Smooth muscle cell (in vitro differentiated cells): ENCODE measurements around the gene RER1. TPM values are rescaled to one million over a fixed set of nuclear protein-coding genes. Genes with fewer than 3 reads are reported as not detected.

Experiments used
- DNase-seq: peaks from one replicate; lab custom pipeline; 2025; ENCODE audit not compliant: unreplicated experiment; lab: John Stamatoyannopoulos, UW
- H2AFZ ChIP-seq: fragments of 200-600 bp; sonication (generic); 2 replicates; pipeline ENCODE4 v1.6.0; 2016; ENCODE audit warnings: antibody characterized with exemption, low read depth, mild to moderate bottlenecking
- H3F3A ChIP-seq: fragments of 200-600 bp; sonication (generic); 2 replicates; pipeline ENCODE4 v1.6.0; 2017; ENCODE audit warnings: antibody characterized with exemption, low read depth
- H3K27ac ChIP-seq: fragments of 200-600 bp; sonication (generic); 2 replicates; pipeline ENCODE4 v1.5.1; 2016; ENCODE audit warnings: low read depth, mild to moderate bottlenecking
- H3K27me3 ChIP-seq: fragments of 200-600 bp; sonication (generic); 2 replicates; pipeline ENCODE4 v1.6.1; 2016; ENCODE audit warnings: low read depth, mild to moderate bottlenecking
- H3K36me3 ChIP-seq: fragments of 200-600 bp; sonication (generic); 2 replicates; pipeline ENCODE4 v1.5.1; 2016; ENCODE audit warnings: low read depth
- H3K4me1 ChIP-seq: fragments of 200-600 bp; sonication (generic); 2 replicates; pipeline ENCODE4 v1.5.1; 2016; ENCODE audit warnings: low read depth
- H3K4me2 ChIP-seq: fragments of 200-600 bp; sonication (generic); 2 replicates; pipeline ENCODE4 v1.6.0; 2016; ENCODE audit warnings: mild to moderate bottlenecking
- H3K4me3 ChIP-seq: fragments of 200-600 bp; sonication (generic); 2 replicates; pipeline ENCODE4 v1.5.1; 2016; ENCODE audit warnings: mild to moderate bottlenecking
- H3K79me2 ChIP-seq: fragments of 200-600 bp; sonication (generic); 2 replicates; pipeline ENCODE4 v1.6.0; 2016; ENCODE audit warnings: low read depth, mild to moderate bottlenecking
- H3K9ac ChIP-seq: fragments of 200-600 bp; sonication (generic); 2 replicates; pipeline ENCODE4 v1.6.0; 2016; ENCODE audit warnings: low read depth
- H3K9me3 ChIP-seq: fragments of 200-600 bp; sonication (generic); replicated peaks from 2 replicates; pipeline ENCODE4 v1.5.1; 2016; ENCODE audit warnings: low read depth
- H4K20me1 ChIP-seq: fragments of 200-600 bp; sonication (generic); 2 replicates; pipeline ENCODE4 v1.6.0; 2016; ENCODE audit warnings: low read depth
- WGBS: methylation state at CpG from one replicate; pipeline ENCODE4 v1.1.7; 2016; ENCODE audit warnings: low lambda C conversion rate; 5-methylcytosine and 5-hydroxymethylcytosine counted together
- polyA plus RNA-seq: library from polyadenylated mRNA; unstranded; fragments of >200 nt; fragmentation: Nextera tagmentation; extraction: Ambion mirVana; gene quantifications from 2 replicates; pipeline ENCODE4 v1.2.1, GENCODE V29; 2016
- total RNA-seq: library from RNA; depleted of rRNA; stranded (reverse); fragments of >200 nt; gene quantifications from 2 replicates; pipeline ENCODE4 v1.2.3, GENCODE V29; 2014
- TF ChIP-seq, protein P1 (sequence below): fragments of 200-600 bp; sonication (generic); IDR thresholded peaks from 2 replicates; pipeline ENCODE4 v1.5.1; 2017; ENCODE audit warnings: borderline replicate concordance, mild to moderate bottlenecking, antibody characterized with exemption; ENCODE audit not compliant: insufficient read depth, poor library complexity, severe bottlenecking

RER1 gene
- total and polyA plus RNA-seq, 2 experiments from 2014 or later = 101 to 269 TPM

DNA sequence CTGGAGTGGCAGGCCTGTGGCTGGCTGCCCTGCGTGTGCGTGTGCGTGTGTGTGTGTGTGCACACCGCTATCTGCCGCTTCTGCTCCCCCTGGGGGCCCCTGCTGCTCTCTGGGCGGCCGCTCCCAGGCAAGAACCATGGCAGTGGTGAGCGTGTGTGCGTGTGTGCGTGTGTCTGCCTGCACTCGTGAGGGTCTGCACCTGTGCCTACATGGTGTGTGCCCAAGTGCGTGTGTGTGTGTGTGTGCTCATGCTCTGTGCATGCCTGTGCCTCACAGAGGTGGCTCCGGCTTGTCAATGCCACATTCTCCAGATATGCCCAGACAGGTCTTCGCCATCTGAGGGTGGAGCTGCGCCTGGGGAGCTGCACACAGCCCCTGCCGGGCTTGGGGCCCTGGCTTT is 39.5 kb downstream of the RER1 start:
- Histone ChIP-seq H3K79me2 (no peaks in the 10 kb centered on the region), H3K36me3 (no peaks in the 10 kb centered on the region), H2AFZ (no peak overlapping the region), H3F3A (no peaks in the 10 kb centered on the region), H3K4me1 (no peaks in the 10 kb centered on the region), H3K4me2 (no peak overlapping the region), H3K27me3 (peaks cover 15% of the 10 kb centered on the region), H3K9ac (no peak overlapping the region), H3K9me3 (no peaks in the 10 kb centered on the region), H3K4me3 (no peak overlapping the region), H4K20me1 (no peaks in the 10 kb centered on the region), H3K27ac (no peak overlapping the region)
- TF ChIP-seq, protein P1, sequence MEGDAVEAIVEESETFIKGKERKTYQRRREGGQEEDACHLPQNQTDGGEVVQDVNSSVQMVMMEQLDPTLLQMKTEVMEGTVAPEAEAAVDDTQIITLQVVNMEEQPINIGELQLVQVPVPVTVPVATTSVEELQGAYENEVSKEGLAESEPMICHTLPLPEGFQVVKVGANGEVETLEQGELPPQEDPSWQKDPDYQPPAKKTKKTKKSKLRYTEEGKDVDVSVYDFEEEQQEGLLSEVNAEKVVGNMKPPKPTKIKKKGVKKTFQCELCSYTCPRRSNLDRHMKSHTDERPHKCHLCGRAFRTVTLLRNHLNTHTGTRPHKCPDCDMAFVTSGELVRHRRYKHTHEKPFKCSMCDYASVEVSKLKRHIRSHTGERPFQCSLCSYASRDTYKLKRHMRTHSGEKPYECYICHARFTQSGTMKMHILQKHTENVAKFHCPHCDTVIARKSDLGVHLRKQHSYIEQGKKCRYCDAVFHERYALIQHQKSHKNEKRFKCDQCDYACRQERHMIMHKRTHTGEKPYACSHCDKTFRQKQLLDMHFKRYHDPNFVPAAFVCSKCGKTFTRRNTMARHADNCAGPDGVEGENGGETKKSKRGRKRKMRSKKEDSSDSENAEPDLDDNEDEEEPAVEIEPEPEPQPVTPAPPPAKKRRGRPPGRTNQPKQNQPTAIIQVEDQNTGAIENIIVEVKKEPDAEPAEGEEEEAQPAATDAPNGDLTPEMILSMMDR = no peak
- DNase-seq = no peak
- WGBS = 83% methylated on average over 16 of the region's 16 CpGs

GRCh38 chr1:2431518-2431917 is 39.9 kb downstream of the RER1 start:
- no peak overlapping the region for H3K9ac ChIP-seq
- TF ChIP-seq, protein P1 = no peak

DNA sequence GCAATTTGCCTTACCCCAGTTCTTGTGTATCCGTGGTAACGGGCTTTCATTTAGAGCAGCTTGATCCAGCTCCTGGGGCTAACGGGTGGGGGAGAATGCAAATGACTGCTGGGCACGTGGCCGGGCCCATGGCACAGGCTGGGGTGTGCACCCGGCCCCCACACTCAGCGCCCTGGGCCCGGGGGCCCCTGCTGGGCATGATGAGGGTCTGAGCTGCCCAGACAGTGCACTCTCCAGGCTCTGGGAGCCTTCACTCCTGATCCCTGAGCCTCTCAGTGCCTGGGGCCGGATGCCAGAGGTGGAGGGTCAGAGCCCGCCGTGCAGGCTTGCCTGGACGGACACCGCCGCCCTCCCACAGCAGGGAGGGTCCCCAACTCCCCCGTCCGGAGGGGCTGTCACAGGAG is 40.8 kb downstream of the RER1 start:
- WGBS = 72% methylated on average over 16 of the region's 16 CpGs
- peaks cover 15% of the 10 kb centered on the region for H3K27me3 ChIP-seq
- no peak overlapping the region for H2AFZ ChIP-seq
- no peaks in the 10 kb centered on the region for H4K20me1 ChIP-seq
- no peak overlapping the region for H3K27ac ChIP-seq
- no peak overlapping the region for H3K4me2 ChIP-seq
- no peak overlapping the region for H3K4me3 ChIP-seq
- no peaks in the 10 kb centered on the region for H3K36me3 ChIP-seq
- H3F3A ChIP-seq = no peaks in the 10 kb centered on the region
- H3K4me1 ChIP-seq = no peaks in the 10 kb centered on the region
- no peaks in the 10 kb centered on the region for H3K79me2 ChIP-seq
- no peaks in the 10 kb centered on the region for H3K9me3 ChIP-seq
- TF ChIP-seq, protein P1 = no peak
- H3K9ac ChIP-seq = no peak overlapping the region
- DNase-seq = no peak

More at GRCh38 chr1:2431518-2431917, 39.9 kb downstream of the RER1 start:
- Histone ChIP-seq H3K4me1 (no peaks in the 10 kb centered on the region), H3K79me2 (no peaks in the 10 kb centered on the region), H3K27me3 (peaks cover 15% of the 10 kb centered on the region), H3F3A (no peaks in the 10 kb centered on the region), H4K20me1 (no peaks in the 10 kb centered on the region), H3K9me3 (no peaks in the 10 kb centered on the region), H3K4me3 (no peak overlapping the region), H3K27ac (no peak overlapping the region), H3K4me2 (no peak overlapping the region), H3K36me3 (no peaks in the 10 kb centered on the region), H2AFZ (no peak overlapping the region)
- DNase-seq = no peak
- 73% methylated on average over 10 of the region's 10 CpGs for WGBS

- Histone ChIP-seq H3K4me1 (no peaks in the 10 kb centered on the region), H3K4me3 (no peak overlapping the region), H3K9ac (no peak overlapping the region), H3K27me3 (peaks cover 15% of the 10 kb centered on the region), H3K79me2 (no peaks in the 10 kb centered on the region), H3F3A (no peaks in the 10 kb centered on the region), H3K27ac (no peak overlapping the region), H3K36me3 (no peaks in the 10 kb centered on the region), H2AFZ (no peak overlapping the region), H4K20me1 (no peaks in the 10 kb centered on the region), H3K9me3 (no peaks in the 10 kb centered on the region), H3K4me2 (no peak overlapping the region)
- DNase-seq = no peak
- TF ChIP-seq, protein P1 = no peak
- 88% methylated on average over 13 of the region's 13 CpGs for WGBS
These were observed 41.6 kb downstream of the RER1 start for GRCh38 chr1:2433196-2433595.
